WI38 (cell line): ENCODE data around the gene AMZ1.

ENCODE experiments used
- H3K4me3 ChIP-seq: 2 replicates; pipeline ENCODE4 v1.5.1; 2011; ENCODE audit warnings: low read depth, mild to moderate bottlenecking, control low read depth, low read length
- TF ChIP-seq, protein P1 (sequence below): IDR thresholded peaks from 2 replicates; pipeline ENCODE4 v1.5.1; 2012; ENCODE audit warnings: low read depth, mild to moderate bottlenecking, control low read depth, low read length

Gene AMZ1

DNA sequence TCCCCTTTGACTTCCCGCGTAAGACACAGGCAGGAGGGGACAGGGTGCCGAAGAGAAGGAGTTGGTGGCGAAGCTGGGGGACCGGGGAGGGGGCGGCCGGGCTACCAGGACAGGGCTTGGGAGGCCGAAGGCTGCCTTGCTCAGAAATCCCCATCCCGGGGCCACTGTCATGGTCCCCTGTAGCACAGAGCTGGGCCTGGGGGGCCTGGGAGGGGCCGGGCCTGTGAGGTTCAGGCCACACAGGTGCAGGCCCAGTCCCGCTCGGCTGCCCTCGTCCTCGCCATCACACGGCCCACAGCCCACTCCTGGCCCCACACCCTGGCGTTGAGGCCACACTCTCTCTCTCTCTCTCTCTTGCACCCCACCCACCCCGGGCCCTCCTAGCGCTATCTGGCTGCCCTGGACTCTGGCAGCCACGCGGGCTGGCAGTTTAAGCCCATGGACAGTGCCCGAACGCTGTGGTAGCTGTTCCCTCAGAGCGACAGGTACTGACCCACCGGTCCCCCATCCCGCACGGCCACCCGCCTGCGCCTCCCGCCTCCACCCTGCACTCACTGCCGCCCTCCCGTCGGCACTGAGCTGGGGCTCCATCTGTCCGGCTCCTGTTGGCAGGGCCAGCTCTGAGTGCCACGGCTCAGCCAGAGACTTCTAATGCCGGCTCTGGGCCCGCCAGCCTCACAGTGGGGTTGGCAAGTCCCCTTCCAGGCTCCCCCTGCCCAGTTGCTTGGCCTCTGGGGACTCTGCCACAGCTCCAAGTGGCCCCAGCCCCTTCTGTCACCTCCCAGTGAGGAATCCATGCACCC lies 28.2 kb upstream of the AMZ1 start:
- TF ChIP-seq, protein P1, sequence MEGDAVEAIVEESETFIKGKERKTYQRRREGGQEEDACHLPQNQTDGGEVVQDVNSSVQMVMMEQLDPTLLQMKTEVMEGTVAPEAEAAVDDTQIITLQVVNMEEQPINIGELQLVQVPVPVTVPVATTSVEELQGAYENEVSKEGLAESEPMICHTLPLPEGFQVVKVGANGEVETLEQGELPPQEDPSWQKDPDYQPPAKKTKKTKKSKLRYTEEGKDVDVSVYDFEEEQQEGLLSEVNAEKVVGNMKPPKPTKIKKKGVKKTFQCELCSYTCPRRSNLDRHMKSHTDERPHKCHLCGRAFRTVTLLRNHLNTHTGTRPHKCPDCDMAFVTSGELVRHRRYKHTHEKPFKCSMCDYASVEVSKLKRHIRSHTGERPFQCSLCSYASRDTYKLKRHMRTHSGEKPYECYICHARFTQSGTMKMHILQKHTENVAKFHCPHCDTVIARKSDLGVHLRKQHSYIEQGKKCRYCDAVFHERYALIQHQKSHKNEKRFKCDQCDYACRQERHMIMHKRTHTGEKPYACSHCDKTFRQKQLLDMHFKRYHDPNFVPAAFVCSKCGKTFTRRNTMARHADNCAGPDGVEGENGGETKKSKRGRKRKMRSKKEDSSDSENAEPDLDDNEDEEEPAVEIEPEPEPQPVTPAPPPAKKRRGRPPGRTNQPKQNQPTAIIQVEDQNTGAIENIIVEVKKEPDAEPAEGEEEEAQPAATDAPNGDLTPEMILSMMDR, result no peak
- no peak overlapping the region for H3K4me3 ChIP-seq

DNA sequence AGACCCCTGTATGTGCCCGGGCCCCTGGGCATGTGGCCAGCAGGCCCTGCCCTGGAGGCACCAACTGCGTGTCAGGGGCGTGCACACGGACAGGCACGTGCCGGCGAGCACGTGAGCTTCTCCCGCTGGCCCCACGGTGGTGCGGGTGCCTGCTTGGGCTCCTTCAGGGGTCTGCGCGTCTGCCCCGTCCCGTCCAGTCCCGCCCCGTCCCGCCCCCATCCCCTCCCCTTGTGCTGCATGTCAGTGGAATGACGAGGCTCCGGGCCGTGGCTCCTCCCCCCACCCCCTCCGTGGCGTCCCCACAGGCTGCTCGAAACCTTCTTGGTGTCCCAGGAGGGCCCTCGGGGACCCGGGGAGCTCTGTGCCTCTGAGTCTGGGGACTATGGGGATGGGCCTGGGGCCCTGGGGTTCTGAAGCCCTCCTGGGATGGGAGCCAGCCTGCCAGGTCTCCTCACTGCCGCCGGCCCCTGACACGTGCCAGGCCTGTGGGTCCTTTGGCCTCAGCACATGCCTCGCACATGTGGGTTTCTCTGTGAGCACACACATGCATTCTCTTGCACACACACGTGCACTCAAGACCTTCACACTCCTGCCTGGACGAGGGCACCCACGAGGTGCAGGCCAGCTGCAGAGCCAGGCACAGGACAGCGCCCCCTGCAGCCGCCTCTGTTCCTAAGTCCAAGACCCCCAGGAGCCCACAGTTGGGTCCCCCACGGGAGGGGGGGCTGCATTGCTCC lies 27.5 kb upstream of the AMZ1 start:
- TF ChIP-seq, protein P1, result 0 out of 2 replicates have a peak, but pooled peaks have one; percentile 17
- no peak overlapping the region for H3K4me3 ChIP-seq

DNA sequence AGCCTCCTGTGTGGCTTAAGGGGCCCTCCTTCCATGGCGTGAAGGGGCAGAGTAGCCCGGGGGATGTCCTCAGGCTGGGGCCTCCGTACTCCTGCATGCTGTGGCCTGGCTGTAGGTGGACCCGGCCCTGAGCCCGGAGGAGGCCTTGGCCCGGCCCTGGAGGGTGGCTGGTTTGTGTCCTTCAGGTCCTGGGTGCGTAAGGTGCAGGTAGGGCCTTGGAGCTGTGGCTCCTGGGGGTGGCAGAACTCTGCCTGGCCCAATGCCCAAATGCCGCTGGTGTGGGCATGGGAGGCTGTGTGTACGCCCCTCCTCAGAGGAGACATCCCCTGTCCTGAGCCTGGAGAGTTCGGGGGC lies 26.9 kb upstream of the AMZ1 start:
- H3K4me3 ChIP-seq, result no peak overlapping the region
- TF ChIP-seq, protein P1, result no peak

DNA sequence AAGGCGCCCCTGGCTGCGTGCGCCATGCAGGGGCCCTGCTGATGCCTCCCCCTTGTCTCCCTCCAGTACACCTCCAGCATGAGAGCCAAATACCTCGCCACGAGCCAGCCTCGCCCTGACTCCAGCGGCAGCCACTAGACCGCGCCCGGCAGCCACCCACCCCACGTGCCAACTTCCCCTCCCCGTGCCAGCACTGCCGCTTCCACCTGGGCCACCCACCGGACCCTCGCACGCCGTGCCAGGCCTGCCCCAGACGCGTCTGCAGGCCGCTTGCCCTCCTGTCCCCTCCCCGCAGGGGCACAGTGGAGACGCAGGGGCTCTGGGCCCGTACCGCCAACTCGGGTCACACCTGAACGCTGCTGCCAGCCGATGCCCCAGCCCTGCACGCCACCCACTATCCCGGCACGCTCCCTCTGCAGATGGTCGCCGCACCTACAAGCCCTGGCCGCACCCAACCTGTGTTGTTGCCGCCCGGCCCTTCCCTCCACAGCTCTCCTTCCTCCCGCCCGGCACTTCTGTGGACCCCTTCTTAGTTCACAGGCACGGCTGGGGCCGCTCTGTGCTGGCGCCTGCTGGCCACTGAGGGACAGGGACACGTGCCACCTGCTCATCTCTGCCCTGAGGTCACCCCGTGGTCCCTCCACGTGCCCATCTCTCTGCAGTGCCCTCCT lies 26.3 kb upstream of the AMZ1 start:
- TF ChIP-seq, protein P1, result peak; percentile 16; the same call in 1 of the 2 replicates
- H3K4me3 ChIP-seq, result no peak overlapping the region

DNA sequence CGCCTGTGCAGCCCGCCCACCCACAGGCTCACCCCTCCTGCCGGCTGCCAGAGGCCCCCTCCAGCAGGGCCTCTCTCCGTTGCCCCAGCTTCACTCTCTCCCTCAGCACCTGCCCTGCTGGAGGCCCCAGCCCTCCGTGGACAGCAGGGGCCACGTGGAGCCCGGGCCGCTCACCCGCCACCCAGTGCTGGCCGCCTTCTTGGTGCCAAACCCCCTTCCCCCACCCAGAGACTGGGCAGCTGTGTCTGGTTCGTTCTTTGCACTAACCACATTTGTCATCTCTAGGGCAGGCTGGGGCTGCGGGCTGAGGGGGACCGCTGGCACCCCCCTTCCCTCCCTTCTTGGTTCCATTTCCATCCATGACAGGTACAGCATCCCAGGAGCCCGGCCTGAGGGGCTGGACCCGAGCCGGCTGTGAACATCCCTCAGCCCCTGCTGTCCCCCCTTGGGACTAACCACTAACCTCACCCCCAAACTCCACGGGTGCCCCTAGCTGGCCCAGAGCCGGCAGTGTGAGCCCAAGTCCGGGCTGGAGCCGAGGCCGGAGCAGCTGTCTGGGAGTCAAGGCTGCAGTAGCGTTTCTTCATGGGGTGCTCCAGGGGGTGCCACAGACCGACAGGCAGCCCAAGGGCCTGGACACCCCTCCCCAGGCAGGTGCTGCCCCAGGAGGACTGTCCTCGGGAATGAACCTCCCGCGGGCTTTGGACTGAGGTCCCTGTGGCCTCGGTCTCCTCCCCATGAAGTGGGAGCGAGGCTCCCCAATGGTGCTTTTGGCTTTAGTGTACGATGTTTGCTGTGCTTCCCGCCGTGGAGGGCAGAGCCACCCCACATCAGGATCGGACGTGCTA lies 25.5 kb upstream of the AMZ1 start:
- no peak overlapping the region for H3K4me3 ChIP-seq
- TF ChIP-seq, protein P1, result no peak

DNA sequence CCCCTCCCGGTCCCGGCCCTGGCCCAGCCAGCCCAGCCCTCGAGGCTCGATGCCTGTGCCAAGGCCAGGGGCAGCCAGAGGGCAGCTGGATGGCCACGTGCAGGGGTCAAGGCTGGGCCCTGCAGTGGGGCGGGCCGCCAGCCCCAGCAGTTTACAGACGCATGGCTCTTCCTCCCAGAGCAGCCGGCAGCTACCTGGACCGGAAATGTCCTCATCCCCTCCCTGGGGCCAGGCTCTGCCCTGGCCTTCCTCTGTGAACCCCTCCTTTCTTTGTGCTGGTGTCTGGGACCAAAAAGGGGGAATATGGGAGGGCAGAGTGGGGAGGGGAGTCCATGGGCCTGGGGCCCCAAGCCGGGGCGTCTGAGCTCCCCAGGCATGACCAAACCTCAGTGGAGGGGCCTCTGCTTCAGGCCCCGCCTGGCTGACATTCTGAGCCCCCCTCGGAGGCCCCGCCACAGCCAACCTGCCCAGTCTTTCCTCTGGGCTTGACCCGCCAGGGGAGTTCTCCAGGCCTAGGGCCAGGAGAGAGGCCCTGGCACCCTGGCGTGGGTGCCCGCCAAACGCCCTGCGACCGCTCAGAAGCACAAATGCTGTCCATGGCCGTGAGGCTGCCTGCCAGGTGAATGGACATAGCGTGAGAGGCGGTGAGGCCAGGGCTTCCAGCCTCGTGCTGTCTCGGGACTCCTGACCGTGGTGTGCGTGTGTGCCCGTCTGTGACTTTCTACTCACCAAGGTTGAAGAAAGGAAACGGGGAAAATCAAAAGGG lies 24.7 kb upstream of the AMZ1 start:
- H3K4me3 ChIP-seq, result no peak overlapping the region
- TF ChIP-seq, protein P1, result no peak
